Activated CD8-positive, alpha-beta memory T cell treated with anti-CD3 and anti-CD28 coated beads for 1 hour (primary cell): ENCODE data around the gene HYI.
"Not testable (repeated sequence)": the region's sequence is repeated elsewhere in the genome, so short reads cannot be mapped to it uniquely, and the experiment has no call there.

ENCODE experiments used
- DNase-seq, 2 donors: peaks; one replicate each; pipeline ENCODE4 v3.0.0-alpha.2; 2020; ENCODE audit warnings: low read depth in 1 of 2; ENCODE audit errors: extremely low read depth in 1 of 2

HYI gene

DNA sequence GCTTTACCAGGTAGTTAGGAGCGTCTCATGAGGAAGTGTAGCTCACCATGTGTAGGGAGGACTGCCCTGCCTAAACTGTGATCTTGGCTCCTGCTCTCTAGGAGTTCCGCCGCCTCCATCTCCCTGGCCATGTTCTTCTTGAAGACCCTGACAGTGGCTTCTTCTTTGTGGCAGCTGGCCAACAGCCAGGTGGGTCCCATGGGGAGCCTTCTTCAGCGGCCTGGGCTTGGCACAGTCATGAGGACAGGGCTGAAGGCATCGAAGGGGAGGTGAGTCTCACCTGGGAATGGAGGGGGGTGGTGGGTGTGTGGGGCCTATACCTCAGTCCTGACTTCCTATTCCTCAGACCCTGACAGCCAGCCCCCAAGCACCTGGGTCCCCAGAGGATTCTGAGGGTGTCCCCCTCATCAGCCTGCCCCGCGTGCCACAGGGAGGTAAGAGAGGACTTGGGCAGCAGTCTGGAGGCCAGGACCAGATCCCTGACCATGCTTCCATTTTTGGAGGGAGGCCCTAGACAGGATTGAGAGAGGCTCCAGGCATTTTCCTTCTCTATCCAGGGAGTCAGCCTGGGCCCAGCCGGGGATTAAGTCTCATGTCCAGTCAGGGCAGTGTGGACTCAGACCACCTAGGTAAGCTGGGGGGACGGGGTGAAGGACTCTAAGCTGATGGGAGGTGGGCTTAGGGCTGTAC lies 21.4 kb downstream of the HYI start:
- DNase-seq = no peak

DNA sequence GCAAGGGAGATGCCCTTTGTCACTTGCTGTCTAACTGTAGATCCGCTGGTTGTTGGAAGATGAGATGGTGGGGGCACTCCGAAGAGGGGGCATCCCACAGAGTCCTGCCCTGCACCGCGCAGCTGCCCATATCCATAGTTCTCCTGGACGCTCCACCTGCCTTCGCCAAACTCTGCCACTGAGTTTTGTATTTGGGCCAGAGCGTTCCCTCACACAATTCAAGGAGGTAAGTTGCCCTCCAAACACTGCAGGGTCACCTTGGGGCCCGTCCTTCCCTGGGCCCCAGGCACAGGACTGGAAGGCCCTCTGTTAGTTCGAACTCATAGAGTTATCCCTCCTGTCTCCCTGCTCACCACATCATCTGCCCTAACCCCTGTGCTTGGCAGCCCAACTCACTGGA lies 22.1 kb downstream of the HYI start:
- no peak for DNase-seq

DNA sequence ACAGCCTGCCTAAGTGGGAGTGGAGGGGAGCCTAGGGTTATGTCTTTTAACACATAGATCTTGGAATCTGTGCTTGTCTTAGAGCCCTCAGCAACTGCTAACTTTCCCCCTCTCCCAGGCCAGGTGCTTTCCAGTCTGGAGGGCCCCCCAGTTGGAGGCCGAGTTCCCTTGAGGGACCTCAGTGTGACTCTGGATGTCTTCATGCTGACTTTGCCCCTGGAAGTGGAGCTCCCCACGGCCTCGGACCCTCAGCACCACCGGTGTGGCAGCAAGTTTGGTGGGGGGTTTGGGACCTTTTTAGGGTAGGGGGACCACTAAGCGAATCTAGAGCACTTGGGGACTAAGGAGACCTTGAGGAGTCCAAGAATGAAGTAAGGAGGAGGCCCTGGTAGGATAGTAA lies 22.9 kb downstream of the HYI start:
- no peak for DNase-seq

DNA sequence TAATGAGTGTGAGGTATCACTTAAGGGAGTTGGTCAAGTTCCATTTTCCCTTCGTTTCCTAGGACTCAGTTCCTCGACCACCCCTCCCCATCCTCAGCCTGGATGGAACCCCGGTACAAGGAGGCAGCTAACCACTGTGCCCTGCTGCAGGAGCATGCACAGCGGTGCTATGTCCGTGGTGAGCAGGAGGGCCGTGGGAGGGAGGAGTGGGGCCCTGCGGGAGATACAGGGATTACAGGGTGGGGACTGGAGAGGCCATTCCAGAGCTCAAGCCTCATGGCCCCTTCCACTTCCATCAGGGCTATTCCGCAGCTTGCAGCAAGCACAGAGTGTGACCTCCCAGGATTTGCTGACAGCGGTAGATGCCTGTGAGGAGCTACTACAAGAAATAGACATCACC lies 25.8 kb downstream of the HYI start:
- no peak for DNase-seq

DNA sequence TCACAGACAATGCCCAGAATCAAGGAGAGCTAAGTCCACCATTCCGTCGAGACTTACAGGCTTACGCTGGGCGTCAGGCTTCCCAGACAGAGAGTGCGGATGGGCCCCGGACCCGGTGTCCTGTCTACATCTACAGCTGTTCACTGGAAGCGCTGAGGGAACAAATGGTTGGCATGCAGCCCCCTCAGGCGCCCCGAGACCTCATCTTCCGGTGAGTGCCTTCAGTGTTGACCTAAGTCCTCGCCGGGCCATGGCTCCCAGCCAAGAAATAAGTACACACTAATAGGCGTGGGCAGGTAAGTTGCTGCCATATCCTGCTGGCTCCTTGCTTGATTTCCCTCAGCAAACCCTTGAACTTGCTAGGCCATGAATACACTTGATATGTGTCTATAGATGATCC lies 26.2 kb downstream of the HYI start:
- DNase-seq = no peak

DNA sequence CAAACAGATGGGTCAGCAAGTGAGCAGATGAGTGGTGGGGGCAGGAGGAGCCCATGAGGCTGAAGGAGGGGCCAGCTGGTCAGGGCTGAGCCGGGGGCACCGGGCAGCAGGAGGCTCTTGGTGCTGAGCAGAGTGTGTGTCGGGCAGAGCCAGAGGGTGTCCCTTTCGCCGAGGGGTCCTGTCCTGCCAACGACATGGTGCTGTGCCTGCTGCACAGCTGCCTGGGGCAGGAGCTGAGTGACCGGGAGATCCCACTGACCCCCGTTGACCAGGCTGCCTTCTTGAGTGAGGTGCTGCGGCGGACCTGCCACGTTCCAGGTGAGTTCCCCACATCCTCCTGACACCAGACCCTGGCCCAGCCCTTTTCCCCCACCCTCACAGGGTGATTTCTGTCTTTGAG lies 27.5 kb downstream of the HYI start:
- DNase-seq = no peak

DNA sequence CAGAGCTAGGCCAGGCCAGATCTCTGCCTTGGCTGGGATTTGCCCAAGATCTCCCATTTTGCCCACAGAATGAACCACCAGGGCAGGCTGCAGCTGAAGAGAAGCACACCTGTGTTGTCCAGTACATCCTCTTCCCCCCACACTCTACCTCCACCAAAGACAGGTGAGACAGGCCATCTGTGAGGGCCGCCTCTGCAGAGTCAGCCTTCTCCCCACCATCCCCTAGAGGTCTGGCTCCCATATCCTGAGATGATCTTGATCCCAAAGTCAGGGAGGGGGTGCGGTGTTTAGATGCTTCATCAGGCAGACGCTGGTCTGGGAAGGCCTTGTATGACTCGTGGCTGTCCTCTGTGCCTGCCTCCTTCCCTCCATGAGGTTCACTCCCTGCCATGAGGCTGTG lies 28.7 kb downstream of the HYI start:
- DNase-seq = no peak

DNA sequence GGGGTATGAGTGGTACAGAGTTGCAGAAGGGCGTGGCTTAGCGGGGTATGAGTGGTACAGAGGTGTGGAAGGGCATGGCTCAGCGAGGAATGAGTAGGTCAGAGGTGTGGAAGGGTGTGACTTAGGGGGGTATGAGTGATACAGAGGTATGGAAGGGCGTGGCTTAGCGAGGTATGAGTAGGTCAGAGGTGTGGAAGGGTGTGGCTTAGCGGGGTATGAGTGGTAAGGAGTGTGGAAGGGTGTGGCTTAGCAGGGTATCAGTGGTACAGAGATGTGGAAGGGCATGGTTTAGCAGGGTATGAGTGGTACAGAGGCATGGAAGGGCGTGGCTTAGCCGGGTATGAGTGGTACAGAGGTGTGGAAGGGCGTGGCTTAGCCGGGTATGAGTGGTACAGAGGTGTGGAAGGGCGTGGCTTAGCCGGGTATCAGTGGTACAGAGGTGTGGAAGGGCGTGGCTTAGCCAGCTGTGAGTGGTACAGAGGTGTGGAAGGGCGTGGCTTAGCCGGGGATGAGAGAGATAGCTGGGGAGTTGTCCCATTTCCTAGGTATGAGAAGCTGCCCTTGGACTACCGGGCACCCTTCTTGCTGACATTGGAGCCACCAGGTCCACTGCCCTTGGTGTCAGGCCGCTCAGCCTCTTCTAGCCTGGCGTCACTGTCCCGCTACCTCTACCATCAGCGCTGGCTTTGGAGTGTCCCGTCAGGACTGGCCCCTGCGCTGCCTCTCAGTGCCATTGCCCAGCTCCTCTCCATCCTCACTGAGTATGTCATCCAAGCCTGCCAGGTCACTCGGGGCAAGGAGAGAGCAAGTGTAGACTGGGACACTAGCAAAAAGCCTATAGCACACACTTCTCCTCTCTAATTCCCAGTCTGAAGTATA lies 29.8 kb downstream of the HYI start:
- DNase-seq = no peak

DNA sequence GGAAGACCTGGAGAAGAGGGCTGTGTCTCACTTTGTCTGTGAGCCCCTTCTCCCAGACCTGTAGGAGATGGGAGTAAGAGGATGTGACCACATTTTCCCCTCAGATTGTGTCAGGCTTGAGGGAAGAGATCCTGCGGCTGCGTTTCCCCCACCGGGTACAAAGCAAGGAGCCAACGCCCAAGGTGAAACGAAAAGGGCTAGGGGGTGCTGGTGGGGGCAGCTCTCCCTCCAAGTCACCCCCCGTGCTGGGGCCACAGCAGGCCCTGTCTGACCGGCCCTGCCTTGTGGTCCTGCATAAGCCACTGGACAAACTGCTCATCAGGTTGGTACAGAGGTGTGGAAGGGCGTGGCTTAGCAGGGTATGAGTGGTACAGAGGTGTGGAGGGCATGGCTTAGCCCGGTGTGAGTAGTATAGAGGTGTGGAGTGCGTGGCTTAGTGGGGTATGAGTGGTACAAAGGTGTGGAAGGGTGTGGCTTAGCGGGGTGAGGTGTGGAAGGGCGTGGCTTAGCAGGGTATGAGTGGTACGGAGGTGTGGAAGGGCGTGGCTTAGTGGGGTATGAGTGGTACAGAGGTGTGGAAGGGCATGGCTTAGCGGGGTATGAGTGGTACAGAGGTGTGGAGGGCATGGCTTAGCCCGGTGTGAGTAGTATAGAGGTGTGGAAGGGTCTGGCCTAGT lies 30.6 kb downstream of the HYI start:
- DNase-seq = no peak

DNA sequence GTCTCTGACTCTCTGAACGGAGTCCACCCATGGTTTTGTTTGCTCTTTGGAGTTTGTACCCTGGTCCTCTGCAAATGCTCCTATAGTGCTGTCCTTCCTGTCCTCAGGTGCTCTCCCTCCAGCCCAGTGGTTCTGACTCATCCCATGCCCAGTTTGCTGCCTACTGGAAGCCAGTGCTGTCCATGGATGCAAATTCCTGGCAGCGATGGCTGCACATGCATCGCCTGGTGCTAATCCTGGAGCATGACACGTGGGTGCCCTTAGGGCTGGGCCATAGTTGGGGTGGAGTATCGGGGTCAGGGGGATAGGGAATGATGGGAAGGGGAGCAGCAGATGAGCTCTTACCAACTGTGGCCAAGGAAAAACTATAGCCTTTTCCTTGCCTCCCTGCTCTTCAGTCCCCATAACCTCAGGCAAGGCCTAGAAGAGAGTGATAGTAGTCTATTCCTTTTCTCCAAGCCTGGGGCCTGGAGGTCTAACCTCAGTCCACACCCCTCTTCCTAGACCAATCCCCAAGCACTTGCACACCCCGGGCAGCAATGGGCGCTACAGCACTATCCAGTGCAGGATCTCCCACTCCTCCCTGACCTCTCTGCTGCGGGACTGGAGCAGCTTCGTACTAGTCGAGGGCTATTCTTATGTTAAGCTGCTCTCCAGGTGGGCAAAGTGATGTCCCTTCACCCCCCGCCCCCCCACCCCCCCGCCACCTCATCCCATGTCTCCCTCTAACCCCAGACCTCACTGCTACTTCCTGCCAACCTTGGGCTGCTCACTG lies 31.6 kb downstream of the HYI start:
- DNase-seq = no peak

DNA sequence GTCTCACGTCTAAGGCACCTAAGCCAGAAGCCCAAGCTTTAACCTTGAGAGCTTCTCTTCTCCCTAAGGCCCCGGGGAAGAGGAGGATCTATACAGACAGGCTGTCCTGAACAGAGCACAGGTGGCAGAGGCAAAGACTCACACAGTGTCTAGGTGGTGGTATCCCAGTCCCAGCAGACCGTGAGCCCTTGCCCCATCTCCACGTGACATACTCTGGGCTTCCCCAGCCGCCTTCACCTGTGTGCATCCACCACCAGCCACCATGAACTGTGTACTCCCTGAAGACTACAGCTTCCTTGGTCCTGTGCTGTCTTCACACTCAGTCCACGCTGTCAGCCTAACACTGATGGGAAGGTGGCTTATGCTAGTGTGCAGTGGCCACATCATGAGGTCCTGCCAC lies 32.3 kb downstream of the HYI start:
- DNase-seq = no peak

DNA sequence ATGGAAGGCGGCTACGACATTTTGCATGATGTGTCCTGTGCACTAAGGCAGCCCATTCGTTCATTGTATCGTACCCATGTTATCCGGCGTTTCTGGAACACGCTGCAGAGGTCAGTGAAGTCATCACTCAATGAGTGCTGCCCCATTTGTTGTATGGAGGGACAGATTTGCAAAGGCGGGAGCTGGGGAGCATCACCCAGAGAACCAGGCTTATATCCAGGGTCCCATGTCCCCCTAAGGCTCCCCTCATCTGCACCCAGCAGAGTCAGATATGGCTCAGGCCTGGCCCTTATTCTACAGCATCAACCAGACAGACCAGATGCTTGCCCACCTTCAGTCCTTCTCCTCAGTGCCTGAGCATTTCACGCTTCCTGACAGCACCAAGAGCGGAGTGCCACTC lies 32.9 kb downstream of the HYI start:
- DNase-seq = no peak

DNA sequence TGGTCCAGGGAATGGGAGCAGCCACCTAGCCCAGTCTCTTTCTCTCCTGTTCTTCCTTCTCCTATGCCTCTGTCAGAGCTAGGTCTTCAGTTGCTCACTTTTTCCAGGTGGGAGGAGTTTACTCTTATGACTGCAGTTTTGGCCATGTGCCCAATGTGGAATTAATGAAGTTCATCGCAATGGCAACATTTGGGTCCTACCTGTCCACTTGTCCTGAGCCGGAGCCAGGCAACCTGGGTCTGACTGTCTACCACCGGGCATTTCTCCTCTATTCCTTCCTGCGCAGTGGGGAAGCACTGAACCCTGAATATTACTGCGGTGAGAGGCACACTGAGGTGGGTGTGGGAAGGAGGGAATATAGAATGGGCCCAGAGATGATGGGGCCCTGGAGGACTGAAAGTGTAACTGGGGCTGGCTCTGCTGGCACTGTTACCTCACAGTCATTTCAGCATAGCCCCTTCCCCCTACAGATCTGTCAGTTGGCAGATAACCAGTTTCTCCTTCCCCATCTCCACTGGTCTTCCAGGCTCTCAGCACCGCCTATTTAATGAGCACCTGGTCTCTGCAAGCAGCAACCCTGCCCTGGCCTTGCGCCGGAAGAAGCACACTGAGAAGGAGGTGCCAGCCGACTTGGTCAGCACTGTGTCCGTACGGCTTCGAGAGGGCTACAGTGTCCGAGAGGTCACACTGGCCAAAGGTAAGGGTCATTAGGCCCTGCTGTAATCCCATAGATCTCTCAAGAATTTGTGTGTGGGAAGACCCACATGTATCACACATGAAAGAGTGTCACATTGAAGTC lies 33.9 kb downstream of the HYI start:
- DNase-seq = no peak

DNA sequence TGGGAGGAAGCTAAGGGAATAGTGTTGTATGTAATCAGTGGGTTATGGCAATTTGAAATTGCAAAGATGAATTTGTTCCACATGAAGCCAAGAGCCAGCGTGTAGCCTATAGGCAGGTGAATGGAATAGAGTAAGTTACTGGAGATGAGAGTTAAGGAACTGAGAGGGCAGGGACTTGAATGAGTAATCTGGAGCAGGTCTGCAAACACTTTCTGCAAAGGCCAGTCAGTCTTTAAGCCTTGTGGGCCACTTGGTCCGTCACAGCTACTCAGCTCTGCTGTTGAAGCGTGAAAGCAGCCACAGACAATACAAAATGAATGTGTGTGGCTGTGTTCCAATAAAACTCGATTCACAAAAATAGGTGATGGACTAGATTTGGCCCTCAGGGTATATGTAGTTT lies 34.9 kb downstream of the HYI start:
- no peak for DNase-seq

DNA sequence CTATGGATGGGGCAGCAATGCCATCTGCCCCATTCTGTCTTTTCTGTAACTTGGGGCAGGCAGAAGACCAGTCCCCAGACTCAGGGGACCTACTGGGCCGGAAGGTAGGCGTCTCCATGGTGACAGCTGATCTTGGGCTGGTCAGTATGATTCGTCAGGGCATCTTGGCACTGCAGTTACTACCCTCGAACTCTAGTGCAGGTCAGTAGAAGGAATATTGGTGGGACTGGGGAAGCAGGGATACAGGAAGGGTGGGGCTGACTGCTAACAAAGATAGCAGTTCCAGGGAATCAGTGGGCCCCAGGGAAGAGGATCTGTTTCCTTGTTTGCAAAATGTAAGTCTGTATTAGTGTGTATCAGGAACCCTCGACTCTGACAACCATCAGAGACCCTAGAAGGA lies 37.8 kb downstream of the HYI start:
- no peak for DNase-seq

DNA sequence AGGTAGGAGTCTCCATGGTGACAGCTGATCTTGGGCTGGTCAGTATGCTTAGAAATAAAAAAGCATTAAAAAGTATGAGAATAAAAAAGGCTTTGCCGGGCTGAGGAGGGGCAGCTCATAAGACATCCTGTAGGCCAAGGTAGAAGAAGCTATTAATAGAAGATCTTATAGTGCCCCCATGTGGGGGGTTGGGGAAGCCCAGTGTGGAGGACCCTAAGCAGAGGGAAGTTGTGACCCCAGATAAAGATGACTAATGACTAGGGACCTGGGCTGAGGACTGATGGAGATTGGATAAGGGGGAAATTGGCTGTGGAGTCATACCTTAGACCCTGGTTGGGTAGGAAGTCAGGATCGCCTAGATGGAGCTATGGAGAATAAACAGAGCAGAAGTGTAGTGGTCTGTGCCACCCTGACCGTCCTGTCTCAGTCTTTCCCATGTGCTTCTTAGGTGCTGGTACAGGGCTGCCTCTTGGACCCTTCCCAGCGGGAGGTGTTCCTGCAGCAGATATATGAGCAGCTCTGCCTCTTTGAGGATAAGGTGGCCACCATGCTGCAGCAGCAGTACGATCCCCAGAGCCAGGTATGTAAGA lies 39.0 kb downstream of the HYI start:
- peak; percentile 17 to 37 for DNase-seq

DNA sequence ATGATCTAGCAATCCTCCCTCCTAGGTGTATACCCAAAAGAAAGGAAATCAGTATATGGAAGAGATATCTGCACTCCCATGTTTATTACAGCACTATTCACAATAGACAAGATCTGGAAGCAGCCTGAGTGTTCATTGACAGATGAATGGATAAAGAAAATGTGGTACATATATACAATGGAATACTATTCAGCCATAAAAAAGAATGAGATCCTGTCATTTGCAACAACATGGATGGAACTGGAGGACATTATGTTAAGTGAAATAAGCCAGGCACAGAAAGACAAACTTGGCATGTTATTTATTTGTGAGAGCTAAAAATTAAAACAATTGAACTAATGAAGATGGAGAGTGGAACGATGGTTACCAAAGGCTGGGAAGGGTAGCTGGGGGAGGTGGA lies 40.3 kb downstream of the HYI start:
- not testable (repeated sequence) for DNase-seq

DNA sequence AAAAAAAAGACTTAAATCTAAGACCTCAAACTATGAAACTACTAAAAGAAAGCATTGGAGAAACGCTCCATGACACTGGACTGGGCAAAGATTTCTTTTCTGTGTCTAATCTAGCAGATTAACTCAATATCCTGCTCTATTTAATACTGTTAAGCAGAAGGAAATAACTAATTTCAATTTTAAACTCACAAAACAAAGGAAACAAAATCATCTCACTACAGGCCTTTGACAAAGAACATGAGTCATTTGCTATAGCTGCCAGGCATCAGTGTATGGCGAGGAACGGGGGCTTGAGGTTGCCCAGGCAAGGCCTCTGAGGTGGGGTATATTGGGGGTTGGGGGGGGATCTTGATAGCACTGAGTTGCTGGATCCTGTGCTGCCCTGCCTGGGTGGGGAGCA lies 43.2 kb downstream of the HYI start:
- no peak for DNase-seq

DNA sequence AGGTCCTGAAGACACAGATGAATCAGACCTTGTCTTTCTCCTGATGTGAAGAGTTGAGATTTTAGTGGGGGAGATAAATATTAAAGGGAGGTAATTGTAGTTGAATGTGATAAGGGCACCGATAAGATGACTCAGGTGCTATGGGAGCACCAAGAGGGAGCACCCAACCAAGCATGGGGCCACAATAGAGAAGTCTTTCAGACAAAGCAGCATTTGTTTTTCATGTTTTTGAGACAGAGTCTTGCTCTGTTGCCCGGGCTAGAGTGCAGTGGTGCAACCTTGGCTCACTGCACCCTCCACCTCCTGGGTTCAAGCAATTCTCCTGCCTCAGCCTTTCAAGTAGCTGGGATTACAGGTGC lies 47.9 kb downstream of the HYI start:
- no peak for DNase-seq

DNA sequence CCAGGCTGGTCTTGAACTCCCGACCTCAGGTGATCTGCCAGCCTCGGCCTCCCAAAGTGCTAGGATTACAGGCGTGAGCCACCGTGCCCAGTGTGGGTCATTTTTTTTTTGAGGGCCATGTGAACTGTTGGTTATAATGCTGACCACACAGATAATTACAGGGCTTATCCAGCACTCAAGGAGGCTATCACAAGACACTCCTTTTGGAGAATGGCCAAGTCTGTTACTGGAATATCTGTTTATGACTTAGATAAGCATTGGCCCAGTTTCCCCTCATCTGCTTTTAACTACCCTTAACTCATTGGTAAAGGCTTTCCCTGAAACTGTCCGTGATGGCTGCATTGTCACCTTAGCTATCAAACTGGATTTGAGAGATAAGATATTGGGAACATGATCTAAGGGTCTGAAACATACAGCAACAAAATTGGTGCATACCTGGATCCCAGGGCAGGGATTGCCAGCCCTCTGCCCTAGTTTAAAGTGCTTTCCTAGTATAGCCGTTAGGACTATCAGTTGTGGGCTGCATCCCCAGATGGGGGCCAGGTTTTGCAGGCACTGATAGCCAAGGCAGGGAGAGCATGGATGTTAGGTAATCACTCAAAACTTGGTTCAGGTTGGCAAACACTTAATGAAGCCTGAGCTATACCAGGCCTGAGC lies 48.4 kb downstream of the HYI start:
- DNase-seq = no peak
